GM21423 (cell line): ENCODE measurements around the gene ANKRD17.
"Not testable (repeated sequence)": the region's sequence is repeated elsewhere in the genome, so short reads cannot be mapped to it uniquely, and the experiment has no call there.

Source experiments
- ATAC-seq: cut with Tn5 transposase; IDR thresholded peaks from one replicate; pipeline ENCODE4 v1.9.1; 2021; ENCODE audit warnings: mild to moderate bottlenecking, moderate library complexity; ENCODE audit not compliant: unreplicated experiment

The ANKRD17 gene

DNA sequence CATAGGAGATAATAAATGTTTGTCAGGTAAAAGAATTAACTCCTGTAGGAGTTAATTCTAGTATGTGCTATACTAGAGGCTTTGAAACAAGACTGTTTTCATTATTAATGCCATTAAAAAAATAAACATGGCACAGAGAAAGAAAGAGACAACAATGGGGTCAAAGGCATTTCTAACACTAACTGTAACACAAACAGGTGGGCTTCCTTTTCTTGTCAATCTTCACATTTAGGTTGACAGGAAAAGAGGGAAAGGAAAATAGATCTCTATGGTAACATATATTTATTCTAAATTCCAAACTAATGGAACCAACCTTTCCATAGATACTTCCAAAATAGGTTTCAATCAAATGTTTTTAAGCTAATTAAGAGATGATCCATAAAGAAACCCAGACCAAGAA, 9.8 kb downstream of the ANKRD17 start:
- no peak for ATAC-seq

DNA sequence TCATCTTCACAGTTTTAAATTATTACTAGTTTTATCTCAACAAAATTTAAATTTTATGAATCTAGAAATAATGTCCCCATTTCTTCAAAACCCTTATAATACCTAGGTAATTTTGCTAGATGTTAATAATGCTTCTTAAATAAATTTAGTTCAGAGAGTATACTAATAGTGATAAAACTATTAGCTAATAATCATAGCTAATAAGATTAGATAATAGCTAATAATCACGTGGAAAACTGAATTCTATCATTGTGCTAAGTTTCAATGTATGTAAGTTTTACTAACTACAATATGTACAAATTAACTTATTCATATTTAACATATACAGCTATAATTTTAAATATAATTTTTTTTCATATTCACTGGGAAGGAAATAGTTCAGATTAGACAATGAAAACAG, 10.2 kb downstream of the ANKRD17 start:
- ATAC-seq = no peak

DNA sequence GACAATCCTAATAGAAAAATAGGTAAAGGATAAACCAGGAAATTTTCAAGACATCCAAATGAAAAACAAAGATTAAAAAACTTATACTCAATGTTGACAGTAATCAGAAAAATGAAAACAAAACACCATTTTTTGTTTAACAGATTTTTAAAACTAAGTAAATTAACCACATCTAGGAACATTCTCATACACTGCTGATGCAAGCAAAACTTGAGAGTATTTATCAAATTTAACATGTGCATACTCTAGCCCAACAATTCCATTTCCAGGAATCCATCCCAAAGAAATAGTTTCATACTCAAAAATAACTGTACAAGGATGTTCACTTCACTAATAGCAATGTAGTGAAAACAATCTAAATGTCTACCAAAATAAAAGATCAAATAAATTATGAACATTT, 11.5 kb downstream of the ANKRD17 start:
- no peak for ATAC-seq

DNA sequence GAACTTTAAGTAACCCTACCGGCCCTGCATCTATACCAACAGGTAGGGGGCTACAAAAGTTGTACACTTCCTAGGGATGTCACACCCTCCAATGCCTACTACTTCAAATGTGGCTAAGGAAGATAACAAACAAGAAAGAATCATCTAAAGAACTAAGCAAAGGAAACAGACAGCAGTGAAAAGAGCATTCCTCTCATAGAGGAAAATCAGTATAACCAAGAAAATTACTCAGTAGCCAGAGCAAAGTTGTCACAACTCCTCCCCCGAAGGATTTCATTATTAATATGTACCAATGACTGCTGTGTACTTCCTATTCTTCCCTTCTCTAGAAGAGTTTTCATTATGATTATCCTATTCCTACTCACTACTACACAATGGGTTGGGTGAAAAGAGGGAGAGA, 12.6 kb downstream of the ANKRD17 start:
- ATAC-seq = no peak

DNA sequence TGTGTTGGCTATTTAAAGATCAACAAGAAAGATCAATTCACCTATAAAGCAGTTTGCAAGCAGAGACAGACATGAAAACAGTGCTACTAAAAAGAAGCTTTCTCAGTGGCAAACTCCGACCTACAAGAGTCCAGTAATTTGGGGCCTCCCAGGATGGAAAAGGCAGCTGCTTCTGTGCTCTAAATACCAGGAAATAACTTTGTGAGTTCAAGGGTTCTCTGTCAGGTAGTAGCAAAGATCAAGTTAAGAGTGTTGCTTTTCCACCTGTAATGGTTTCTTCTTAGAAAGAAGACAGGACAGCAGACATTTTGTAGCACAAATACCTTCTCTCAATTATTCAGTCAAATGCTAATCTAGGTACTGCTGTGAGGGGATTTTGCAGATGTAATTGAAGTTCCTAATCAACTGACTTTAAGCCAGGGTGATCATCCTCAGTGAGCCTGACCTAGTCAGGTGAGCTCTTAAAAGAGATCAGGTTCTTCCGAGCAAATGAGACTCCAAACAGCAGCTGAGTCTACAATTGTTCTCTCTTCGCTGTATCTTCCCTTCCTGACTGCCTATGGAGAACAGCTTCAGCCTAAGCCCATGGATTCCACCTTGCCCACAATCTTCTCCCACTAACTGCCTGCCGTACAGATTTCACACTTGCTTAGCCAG, 13.5 kb downstream of the ANKRD17 start:
- no peak for ATAC-seq

DNA sequence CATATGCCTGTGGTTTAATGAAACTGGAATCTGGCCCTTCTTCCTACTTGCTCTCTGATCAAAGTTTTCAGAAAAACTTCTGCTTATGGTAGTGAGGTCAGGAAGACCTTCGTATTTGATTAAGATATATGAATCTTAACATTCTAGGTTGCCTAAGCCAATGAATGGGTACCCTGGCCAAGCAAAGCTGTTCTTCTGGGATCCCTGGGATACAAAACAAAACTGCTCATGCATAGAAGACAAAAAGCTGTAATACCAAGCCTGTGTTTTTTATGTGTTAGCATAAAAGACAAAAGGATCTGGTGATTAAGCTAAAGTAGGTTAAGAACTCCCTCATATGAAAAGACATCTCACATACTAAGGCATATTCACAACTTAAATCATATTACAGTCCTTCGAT, 21.6 kb downstream of the ANKRD17 start:
- ATAC-seq = no peak

DNA sequence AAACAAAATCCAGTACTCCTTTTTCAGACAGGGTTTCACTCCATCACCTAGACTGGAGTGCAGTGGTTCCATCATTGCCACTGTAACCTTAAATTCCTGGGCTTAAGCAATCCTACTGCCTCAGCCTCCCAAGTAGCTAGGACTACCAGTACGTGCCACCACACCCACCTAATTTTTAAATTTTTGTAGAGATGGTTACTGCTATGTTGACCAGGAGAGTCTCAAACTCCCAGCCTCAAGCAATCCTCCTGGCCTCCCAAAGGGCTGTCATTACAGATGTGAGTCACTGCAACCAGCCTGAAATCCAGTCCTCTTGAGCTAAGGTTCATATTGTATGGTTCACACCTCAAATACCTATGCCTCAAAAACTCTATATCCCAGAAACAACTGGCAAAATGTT, 22.4 kb downstream of the ANKRD17 start:
- no peak for ATAC-seq

DNA sequence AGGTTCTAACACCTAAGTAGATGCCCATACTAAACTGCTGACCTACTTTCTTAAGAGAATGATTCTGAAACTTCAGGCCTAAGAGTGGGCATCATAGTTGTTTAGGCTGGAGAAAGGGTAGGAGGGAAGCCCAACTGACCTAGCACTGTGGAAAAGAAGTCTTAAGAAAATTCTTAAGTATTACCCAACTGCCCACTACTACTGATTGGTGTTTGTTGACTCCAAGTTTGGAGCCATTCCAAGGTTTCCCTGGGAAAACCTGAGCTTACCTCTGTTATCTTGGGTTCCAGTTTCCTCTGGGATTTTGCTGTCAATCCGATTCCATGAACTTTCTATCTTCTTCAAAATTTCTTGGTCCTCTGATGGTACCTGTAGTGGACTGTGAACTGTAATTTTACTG, 23.9 kb downstream of the ANKRD17 start:
- no peak for ATAC-seq

DNA sequence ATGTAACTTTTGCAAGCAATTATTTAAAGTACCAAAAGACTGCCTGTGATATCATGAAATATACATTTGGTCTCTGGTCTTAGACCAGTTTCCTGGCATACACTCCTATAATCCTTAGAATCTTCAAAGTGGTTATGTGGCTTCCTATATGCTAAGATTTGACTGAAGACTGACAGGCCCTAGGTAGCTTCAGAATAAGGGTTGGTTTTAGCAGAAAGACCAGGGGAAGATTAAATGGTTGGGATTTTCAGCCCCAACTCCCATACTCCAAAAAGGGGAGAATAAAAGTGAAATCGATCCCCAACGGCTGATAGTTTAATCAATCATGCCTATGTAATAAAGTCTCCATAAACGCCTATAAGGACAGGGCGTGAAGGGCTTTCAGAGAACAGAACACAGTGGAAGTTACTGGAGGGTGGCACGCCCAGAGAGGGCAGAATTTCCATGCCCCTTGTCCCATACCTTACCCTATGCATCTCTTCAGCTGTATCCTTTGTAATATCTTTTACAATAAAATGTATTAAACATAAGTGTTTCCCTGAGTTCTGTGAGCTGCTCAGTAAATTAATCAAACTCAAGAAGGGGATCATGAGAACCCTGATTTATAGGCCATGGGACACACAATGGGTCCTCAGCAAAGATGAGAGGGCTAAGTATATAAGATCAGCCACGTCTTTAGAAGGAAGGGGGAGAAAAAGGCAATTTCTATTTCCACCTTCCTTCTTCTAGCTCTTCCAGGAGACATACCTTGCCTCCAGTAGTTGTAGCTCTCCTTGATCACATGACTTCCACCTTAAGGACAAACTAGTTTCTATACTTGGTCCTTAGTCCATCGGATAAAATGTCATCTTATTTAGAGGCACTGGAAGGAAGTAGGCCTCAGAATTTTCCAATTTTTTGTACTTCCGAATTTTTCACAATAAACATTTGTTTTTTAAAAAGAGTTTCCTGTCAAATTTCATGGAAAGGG, 26.8 kb downstream of the ANKRD17 start:
- no peak for ATAC-seq

DNA sequence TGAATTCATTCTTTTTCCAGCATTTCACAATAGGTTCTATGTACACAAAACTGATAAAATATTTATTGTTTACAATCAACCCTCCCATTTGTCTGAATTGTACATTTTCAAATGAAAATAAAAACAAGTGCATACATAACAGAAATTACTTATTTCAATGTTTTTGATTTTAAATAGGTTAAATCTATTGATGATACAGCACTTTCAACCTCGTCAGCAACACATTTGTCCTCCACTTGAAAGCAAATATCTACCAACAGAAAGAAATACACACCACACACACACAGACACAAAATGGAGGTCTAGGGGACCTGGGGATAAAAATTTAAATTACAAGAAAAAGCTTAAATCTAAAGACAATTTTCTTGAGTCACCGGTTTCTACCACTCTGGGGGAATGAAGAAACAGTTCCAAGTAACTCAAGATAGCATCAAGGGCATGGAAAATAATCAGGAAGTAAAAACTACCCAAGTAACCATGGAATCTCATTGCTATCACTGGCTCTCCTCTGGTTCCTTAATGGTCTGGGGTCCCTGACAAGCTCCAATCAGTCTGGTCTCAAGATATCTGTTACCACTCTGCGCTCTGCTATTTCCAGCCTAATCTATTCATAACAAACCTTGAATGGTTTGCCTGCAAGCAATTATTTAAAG, 27.6 kb downstream of the ANKRD17 start:
- no peak for ATAC-seq

DNA sequence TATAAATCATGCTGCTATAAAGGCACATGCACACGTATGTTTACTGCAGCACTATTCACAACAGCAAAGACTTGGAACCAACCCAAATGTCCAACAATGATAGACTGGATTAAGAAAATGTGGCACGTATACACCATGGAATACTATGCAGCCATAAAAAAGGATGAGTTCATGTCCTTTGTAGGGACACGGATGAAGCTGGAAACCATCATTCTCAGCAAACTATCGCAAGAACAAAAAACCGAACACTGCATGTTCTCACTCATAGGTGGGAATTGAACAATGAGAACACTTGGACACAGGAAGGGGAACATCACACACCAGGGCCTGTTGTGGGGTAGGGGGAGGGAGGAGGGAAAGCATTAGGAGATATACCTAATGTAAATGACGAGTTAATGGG, 29.8 kb downstream of the ANKRD17 start:
- ATAC-seq = not testable (repeated sequence)

DNA sequence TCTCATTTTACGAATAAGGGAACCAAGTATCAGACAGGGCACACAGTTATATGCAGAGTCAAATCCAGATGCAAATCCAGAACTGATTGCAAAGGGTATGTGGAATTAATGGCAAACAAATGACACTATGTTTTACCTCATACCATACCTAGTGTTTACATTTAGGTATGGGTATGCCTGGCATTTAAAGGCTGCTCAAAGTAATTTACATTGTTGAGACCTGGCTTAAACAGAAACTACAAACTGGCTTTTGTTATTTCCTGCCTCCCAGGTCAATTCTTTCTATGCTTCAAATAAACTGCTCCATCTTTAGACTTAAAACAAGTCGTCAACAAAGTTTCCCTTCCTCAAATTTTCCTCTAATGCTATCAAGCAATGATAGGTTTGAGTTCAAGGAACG, 33.7 kb downstream of the ANKRD17 start:
- ATAC-seq = no peak

DNA sequence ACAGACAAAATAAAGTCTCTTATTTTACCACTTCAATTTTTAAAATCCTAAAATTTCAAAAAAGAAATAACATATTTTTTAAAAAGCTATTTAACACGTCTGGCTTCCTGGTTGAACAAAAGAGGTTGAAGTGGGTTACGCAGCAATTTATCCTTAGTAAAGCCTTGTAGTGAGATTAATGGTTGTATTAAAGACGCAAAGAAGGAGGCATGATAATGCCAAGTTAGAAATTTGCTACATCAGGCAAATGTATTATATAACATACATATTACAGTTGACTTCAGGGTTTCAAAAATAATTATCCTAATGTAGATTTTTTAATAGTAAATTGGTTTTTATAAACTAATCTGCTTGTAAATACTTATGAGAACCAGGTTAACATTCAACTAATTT, 35.3 kb downstream of the ANKRD17 start:
- no peak for ATAC-seq

DNA sequence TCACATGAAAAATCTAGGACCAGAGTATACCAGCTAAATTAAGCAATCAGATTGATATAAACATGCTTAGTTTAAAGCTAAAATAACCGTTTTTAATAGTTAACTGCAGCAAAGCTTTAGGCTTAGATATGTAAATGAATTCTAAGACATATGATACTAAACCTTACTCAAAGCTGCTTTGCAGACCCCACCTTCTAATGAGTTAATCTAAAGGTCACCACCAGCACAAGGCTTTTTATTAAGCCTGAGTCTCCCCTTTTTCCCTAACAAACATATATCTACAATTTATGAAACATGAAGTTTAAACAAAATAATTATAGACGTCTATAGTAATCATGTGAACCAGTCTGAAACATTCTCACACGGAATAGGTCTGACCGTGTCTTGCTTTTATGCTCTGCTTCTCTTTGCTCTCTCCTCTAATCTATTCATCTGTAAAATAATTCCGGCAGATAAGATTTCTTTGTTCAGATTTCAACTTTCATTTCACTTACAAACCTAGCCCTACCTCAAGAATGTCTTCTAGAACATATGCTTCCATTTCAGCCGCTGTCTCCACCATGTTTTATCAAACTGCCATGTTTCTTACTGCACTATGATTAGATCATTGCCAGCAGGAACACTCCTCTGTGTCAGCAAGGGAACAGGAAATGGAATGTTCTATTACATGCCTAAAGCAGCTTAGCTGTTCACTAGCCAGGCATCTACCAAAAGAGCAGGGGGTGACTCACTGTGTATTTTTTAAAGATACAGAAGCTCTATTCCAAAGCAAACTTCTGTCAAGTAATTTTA, 35.9 kb downstream of the ANKRD17 start:
- ATAC-seq = peak; percentile 99

DNA sequence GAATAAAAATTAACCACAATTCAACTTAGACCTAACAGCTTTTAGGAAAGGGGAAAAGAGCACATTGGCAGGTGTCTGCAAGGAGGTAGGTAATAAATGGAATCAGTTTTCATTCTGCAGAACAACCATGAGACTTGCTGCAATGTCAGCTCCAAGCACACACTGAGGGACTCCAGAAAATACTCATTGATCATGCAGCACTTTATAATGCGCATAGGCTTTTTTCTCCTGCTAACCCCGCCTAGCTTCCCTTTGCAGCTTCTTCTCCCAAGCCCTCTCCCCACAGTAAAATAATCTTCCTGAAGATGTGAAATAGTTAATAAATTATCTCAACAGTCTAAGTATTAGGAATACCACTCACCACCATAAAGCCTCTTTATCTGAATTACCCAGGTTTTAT, 36.9 kb downstream of the ANKRD17 start:
- ATAC-seq = no peak

DNA sequence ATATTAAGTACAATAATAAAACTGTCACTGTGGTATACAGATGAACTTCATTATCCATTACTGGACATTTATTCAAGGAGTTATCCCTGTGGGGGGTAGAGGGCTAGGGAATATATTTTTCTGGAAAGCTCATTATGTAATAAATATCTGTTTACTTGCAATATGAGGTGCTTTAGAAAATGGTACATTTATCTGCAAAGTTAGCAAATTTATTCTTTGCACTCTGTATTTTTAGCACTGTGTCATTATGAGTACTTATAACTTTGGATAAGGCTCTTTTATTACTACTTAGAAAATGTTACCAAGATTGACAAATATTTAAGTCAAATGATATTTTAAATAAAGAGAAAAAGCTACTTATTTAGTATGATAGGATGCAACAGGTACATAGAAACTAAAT, 37.8 kb downstream of the ANKRD17 start:
- no peak for ATAC-seq

DNA sequence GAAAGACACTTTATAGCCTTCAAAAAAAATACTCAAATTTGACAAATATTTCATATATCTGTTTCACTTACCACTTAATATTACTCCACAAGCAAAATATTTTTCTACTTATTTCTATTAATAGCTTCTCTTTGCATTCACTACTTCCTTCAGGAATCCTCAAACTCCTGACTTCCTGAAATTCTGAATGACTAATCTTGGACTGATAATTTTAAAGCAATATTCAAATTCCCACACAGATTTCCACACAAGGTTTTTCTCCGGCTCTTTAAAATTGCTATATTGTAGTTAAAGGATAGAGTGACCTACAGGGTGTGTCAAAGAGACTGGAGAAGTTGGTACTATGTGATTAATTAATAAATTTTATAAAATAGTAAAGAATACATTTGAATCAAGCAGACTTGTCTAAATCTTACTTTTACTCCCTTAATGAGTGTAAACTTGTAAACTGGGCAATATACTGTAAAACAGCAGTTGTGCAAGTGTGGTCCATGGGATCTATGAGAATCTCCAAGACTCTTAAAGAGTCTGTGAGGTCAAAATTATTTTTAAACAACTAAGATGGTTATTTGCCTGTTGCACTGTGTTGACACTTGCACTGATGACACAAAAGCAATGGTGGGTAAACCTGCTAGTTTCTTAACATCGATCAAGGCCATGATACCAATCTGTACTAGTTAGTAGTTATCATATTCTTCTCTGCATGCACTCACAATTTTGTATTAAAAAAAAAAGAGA, 44.5 kb downstream of the ANKRD17 start:
- ATAC-seq = no peak

DNA sequence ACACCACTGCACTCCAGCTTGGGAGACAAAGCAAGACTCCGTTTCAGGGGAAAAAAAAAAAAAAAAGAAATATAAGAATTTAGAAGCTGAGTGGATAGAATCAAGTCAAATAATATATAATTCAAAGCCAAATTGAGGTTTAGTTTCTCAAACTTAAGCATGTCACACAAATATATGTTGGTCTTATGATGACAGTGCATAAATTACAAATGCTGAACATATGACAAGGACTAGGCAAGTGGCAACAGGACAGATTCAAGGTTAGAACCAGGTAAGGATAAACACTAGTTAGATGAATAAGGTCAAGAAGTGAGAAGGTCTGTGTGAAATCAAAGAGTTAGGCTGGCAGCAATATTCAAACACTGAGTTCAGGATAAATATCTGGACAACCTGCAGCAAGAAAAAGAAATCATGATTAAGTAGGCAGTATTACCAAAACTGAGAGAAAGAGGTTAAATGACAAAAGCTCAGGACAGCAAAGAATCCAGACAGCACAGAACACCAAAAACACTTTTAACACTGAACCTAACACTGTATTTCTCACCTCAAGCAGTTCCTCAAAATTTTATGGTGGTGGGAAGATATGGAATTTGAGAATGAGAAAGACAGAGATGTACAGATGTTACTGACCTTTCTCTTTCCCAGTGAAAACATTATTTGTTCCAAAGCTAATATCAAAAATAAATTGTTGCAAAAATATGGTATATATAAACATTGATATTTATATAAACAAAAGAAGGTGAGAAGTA, 45.4 kb downstream of the ANKRD17 start:
- ATAC-seq = no peak

DNA sequence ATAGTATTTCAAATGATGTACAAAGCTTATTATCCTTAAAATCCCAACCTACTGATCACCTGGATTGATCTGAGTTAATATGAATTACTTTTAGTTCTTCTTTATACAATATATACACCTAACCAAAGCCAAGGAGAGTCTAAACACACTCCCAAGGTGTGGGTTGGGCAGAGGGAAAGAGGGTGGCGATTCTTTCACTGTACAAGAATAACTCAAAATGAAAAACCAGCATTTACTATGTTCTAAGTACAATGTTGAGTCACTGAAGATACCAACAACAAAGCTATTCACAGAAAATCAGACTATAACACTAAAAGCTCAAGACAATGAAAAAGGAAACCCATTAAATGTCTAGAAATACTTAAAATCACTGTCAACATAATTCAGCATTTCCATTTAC, 46.6 kb downstream of the ANKRD17 start:
- no peak for ATAC-seq

DNA sequence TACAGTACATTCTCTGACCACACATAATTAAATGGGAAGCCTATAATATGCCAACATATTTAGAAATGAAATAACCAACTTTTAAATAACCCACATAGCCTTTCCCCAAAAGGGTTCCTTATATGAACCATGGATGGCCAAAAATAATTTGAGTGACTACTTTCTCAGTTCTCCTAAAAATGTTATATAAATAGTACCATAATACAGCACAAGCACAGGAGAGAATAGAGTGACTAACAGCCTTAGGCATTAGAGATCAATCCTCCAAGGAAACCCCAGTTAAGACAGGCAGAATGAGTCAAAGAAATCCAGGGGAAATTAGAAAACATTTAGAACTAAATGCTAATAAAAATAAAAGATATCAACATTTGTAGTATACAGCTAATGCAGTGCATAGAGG, 50.2 kb downstream of the ANKRD17 start:
- ATAC-seq = no peak
